ENCODE data around the gene GANAB. TPM values are rescaled to one million over a fixed set of nuclear protein-coding genes. Genes with fewer than 3 reads are reported as not detected.
A peak's percentile ranks its signal among the peaks of the same experiment; 100 is the strongest.
"Not testable (repeated sequence)": the region's sequence is repeated elsewhere in the genome, so short reads cannot be mapped to it uniquely, and the experiment has no call there.

Gene GANAB
- total RNA-seq, 1 donor from 2014 or later = 103 TPM

DNA sequence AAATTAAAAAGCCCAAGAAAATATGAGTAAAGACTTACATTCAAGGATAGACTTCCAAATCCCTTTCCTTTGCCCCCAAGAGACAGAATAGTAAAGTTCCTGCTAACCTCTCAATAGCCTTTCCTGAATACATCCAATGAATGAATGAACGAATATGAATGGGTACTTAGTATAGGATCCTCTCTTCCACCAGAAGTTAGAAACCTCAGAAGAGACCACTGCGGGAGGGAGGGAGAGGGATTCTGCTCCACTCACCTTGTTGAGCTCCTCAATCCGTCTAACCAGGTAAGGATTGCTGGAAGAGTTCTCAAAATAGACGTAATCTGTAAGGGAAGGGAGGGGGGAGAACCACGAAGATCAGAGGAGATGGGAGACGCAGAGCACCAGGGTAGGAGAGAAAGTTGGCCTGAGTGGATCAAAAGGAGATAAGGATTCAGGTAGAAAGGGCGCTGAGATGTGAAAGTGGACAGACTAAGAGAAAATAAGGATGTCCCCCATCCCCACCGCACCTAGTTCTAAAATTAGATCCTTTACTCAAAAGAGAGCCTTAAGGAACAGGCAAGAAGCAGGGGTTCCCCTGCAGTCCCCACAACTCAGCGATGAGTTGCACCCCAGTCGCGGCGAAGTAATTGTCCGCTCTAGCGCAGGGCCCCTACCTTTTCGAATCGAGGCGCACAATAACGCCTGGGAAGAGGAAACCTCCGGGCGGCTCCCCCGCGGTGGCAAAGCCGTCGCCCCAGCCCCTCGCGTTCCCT is 45.9 kb downstream of the GANAB start:
- no peak for DNase-seq

DNA sequence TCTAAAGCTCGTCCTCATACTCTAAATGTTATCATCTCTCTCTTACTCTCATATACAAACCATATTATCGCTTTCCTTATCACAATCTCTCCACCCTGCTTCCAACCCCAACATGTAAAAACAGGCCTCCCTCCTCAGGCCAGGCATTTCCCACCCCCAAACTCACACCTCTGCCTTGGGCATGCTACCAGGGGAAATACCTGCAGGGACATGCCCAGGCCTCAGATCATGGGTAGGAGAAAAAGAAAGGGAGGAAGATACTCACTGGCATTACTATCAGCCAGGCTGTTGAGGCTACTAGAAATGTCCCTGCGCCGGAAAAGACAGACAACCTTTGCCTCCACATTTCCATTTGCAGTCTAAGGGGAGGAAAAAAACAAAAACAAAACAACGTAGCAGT is 46.5 kb downstream of the GANAB start:
- DNase-seq = no peak

DNA sequence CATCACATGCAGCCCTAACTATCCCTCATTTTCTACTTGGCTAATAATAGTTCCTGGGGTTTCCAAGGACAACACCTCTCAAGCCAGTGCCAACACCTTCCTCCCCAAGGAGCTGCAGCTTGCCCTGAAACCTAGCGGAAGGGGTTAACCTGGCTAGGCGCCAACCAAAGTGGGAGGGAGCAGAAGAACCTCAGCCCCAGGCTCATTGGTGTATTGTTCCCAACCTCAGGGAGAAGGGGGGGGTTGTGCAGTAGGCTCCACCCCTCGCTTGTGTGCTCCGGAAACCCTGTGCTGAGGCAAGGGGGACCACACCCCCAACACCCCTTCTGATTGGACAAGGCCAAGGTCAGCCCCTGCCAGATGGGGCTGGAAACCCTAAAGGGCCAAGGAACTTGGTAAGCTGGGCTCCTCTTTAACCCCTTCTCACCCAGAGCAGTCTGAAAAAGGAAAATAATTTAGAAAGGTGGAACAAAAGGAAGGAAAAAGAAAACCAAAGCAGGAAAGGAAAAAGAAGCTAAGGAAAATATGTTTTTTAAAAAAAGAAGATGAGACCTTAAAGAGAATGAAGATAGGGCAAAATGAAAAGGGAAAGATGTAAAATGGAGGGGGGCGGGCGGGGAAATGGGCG is 47.2 kb downstream of the GANAB start:
- DNase-seq = peak; percentile 98

DNA sequence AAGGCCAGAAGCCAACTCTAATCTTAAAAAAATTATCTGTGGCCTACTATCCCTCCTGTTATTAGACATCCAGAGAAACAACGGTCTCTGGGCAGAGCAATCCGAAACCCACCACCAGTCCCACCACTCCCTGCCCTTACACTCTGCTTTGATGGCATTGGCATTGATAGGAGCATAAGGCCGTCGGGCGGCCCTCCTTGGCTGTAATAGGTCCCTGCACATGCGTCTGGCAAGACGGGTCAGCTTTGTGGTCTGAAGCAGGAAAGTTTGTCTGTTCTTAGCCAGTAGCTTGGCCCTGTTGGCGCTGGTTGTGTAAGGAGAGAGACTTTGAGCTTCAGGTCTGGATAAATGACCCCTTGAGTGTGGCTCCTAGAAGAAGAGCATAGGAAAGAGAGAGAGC is 51.3 kb downstream of the GANAB start:
- no peak for DNase-seq

DNA sequence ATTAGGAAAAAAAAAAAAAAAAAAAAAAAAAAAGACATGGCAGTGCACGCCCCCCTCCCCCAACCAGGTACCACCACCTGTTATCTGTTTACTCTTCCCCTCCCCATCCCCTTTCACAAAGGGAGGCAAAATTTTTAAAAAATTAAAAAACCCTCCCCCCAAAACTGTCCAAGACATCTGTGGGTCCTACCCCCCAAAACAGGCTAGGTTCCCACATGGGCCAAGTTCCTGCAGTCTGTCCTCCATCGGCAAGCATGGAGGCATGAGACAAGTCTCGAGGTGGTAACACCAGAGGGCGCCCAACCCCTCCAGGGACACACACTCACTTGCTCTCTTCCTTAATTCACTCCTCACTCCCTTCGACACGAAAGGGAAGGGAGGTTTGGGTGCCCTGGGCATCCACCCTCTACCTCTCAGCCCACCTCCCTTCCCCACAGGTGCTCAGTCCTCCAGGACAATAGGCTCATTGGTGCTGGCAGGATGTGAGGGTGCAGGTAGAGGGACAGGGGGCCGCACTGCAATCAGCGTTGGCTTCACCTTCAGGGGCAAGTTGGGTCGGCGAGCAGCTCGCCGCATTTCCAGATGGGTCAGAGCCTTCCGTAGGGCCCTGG is 52.9 kb downstream of the GANAB start:
- no peak for DNase-seq

DNA sequence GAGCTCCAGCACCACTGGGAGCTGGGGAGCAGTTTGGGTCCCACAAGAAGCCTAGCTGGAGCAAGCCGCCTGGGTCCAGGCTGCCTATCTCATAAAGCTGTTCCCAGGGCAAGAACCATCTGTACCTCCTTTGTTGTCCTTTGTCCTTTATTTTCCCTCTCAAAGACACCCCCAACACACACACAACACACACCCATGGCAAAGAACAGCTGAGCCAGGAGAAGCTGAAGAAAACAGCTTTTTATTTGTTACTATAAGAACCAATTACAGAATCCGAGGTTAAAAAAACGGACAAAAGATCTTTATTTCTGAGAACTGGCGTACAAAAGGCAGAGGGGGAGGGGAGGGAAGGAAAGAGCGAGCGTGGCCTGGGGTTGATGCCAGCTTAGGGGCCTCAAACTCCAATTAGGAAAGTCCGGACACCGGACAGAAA is 53.4 kb downstream of the GANAB start:
- no peak for DNase-seq

DNA sequence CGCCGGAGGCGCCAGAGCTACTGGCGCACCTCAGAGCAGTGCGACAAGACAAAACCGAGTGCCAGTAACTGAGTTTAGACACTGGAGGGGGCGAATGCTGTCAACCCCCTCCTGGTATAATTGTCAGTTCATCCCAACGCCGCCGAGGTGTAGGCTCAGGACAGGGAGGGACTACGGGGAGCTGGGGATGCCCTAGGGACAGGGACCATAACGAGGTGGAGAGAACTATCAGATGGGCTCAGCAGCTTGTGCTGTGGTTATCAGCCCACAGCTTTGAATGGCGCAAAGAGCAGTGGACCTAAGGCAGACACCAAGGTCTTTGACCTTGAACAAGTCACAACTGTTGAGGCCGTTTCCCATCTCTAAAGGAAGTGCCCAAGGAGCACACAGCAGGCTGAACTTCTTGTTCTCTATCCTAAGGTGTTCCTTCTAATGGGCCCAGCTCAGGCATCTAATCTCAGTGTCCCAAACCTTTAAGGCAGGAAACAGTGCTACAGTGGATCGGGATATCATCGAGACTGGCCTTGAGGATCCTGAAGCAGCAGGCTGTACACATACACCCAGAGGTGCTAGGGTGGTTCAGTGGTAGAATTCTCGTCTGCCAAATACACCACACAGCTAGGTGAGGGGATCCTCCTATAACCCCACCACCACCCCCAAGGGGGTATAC is 54.1 kb downstream of the GANAB start:
- DNase-seq = no peak

DNA sequence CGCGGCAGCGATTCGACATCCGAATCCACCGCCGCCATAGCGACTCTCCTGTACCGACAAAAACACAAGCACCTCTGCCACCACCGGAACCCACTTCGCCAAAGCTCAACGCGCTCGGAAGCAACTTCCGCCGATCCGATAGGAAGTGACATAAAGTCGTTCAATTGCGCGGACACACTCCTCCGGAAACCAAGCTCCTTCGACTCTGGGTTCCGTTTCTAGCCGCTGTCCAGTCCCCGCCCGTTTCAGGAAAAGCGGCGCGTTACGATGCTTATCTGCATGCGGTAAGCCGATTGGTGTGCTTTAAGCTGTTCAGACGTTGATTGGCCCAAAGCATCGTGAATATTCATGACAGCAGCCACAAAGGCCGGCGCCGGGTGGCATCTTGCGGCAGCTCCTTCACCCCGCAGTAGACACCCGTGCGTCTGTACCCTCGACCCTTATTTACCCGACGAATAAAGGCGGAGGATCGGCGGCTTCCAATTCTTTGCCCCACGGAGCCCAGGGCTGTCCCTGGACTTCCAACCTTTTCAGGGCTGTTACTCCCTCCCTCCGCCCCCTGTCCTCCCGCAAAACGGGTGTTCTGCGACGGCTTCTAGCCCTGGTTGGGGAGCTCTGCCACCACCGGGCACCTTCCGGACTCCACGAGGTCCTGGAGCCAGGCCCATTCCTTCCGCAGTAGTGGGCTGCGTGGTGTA is 54.8 kb downstream of the GANAB start, which contains the start of gene TUT1:
Gene TUT1, minus strand, starts transcription at position 76 of the 698 bp plus-strand sequence. Its CDS starts 38 bp downstream, at position 38.
- DNase-seq = peak; percentile 99

DNA sequence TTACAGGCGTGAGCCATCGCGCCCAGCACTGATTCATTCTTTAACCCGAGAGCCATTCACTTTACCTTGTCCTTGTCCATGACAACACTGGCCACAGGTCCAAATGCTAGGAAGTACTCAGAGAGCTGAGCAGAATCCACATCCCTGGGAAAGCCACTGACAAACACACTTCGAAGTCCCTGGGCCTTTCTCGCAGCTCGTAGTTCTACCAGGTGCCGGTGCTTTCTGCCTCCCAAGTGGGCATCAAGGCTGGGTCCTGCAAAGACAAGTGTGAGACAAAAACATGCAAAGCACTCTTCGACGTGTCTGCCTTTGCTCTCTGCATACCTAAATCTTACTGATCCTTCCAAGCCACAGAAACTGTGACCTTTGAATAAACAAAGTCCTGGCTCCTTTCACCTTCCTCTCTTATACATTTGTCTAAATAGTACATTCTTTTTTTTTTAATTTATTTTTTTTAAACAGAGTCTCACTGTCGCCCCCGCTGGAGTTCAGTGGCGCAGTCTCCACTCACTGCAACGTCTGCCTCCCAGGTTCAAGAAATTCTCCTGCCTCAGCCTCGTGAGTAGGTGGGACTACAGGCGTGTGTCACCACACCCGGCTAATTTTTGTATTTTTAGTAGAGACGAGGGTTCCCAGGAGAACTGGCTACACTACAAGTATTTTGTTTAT is 57.3 kb downstream of the GANAB start:
- DNase-seq = no peak

DNA sequence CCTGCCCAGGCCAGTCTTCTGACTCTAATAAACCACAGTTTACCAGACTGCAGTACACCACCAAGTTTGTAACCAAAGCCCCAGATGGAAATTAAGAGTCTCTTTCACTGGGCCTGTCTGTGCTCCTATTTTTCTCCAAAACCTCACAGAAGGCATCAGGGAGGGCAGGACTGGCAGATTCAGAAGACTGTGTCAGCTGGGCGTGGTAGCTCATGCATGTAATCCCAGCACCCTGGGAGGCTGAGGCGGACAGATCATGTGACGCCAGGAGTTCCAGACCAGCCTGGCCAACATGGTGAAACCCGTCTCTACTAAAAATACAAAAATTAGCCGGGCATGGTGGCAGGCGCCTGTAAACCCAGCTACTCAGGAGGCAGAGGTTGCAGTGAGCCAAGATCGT is 61.1 kb downstream of the GANAB start:
- DNase-seq = not testable (repeated sequence)

DNA sequence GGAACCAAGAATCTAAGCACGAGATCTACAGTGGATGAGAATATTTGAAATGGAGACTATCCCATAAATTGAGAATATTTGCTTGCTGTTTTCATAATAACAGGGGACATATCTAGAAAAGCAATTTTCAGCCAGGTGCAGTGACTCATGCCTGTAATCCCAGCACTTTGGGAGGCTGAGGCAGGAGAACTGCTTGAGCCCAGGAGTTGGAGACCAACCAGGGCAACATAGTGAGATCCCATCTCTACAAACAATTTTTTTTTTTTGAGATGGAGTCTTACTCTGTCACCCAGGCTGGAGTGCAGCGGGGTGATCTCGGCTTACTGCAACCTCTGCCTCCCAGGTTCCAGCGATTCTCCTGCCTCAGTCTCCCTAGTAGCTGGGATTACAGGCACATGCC is 64.7 kb downstream of the GANAB start:
- not testable (repeated sequence) for DNase-seq

DNA sequence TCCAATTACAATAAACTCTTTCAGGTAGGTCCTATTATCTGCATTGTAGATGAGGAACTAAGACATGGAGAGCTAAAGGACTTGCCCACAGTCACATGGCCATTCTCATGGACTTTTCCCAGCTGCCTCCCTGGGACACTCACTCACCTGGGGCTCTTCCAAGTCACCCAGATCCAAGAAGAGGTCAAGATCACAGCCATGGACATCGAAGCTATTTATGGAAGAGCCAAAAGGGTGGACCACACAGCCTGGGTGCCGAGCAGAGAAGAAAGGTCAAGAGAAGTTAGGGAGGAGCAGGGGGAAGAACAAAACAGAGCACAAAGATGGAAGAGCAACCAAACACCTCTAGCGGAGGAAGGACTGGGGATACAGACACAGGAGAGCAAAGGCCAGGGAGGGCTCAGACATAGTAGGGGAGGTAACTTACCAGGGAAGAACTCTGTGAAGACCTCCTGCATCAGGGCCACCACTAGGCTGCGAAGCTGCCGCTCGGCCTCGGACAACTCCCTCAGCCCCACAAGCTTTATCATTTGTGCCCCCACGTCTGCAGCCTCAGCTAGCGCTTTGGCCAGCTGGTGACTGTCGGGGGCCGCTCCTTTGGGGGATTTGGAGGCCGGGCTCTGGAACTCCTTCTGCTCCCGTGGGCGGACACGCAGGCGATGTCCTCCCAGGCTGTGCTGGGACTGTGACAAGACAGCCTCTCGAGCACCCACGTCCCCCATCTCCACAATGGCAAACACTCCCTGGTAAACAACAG is 65.3 kb downstream of the GANAB start:
- no peak for DNase-seq

DNA sequence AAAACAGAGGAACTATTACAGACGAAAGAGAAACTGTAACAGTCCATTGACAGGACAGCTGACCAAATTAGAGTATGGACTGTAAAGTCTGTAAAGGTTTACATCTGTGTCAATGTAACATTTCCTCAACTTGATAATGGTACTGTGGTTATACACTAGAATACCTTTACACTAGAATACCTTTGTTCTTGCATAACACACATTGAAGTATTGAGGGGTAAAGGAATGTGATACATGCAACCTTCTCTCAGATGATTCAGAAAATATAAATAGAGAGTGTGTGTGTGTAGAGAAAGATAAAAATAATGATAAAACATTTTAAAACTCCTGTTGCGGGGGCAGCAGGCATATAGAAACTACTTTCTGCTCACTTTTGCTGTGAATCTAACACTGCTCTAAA is 67.2 kb downstream of the GANAB start:
- no peak for DNase-seq

DNA sequence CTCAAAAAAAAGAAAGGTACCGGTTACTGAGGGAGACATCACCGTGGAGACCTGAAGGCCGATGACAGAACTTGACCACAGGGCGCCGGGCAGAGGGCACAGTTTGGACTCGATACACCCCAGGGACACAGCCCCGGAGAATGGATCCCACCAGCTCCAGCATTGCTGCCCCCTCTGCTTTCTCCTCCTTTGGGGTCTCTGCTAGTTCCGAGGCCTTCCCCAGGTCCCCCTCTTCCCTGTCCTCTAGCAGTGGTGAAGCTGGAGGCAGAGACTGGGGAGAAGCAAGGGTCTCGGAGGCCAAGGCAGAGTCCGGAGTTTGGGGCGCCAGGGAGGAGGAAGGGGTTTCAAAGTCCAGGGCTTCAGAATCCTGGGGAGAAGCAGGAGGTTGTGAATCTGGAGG is 67.9 kb downstream of the GANAB start:
- no peak for DNase-seq

DNA sequence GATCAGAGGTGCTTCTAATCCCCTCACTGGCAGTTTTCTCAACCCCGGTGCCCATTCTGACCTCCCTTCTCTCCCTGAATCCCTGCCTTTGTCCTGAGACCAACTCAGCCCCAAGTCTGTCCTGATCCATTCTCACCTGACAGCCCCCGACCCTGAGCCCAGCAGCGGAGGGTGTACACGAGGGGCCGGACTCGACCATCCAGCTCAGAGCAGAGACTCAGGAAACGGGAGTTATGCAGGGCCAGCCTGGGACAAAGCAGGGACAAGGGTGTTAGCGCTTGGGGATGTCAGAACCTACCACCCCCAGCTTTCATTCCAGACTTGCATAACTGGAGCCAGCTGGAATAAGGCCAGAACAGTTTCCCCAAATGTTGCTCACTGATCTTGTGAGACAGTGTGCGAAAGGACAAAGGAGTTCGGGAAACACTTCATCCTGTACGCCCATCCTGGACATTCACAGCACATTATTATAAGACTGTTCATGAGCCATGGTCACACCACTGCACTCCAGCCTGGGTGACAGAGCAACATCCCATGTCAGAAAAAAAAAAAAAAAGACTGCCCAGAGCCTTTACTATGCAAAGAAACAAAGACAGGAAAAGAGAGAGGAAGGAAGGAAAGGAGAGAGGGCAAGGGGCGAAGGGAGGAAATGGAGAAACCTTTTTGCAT is 69.2 kb downstream of the GANAB start:
- peak; percentile 51 for DNase-seq

DNA sequence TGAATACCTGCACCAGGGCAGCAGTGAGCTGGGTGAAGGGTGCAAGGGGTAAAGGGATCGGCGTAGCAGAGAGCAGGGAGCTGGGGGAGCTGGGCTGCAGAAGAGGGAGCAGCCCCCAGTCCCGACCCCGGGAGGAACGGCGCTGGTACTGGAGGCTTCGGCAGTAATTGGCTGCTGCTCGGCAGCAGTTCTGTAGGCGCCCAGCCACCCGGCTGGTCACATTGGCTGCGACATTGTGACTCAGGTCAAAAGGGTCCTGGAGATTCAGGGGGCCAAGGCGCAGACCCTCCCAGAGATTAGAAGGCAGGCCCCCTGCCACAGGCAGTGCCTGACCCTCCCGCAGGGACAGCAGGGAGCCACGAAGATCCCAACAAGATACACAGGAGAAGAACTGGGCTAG is 70.6 kb downstream of the GANAB start:
- no peak for DNase-seq

DNA sequence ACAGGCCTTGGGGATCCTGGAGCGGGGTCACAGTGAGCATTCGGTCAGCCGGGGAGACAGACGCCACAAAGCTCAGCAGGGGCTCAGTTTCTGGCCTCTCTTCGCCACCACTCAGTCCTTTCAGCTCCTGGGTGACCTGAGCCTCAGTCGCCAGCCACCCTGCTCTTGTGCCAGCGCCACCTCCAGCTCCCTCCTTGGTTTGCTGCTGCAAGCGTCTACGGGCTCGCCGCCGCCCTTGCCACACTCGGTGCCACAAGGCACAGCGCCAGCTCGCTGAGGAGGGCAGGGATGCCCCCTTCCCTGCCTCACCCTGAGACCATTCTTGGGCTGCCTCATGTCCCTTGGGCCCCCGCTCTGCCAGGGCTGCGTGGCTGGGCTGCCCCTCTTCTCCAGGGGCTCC is 71.3 kb downstream of the GANAB start:
- no peak for DNase-seq
